Measurements from ENCODE around the gene ZNF214.

DNA sequence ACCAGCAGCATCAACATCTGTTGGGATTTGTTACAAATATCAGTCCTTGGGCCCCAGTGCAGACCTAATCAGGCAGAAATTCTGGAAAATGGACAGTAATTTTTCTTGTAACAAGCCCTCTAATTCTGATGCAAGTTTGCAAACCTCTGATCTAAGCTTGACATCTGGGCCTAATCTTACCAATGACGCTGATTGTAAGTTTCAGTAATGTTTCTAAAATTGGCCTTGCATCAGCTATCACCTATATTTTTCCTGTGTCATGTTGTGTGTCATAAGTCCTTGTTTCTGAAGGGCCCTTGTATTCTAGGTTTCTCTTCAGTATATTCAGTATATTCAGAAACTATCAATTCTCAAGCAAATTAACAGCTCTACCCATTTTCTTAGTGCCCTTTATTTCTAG is 57.5 kb downstream of the ZNF214 start:
- TF ChIP-seq CTCF (IDR thresholded peaks at IDR 0.05) (no peak), POLR2A (IDR thresholded peaks at IDR 0.05) (no peak)

Measured in uterus (tissue), 2 donors.